Upper lobe of right lung (tissue), 1 donor: Measurements from ENCODE around the gene TMEM131. TPM values are rescaled to one million over a fixed set of nuclear protein-coding genes. Genes with fewer than 3 reads are reported as not detected.

Experiments
- ATAC-seq: fragments of 200-7000 bp; cut with Tn5 transposase; one replicate; pipeline ENCODE4 v1.9.1; 2020; ENCODE audit warnings: mild to moderate bottlenecking, moderate library complexity
- DNase-seq: peaks from one replicate; pipeline ENCODE4 v3.0.0-alpha.2; 2020
- H3K27ac ChIP-seq: fragments of 200-600 bp; one replicate; pipeline ENCODE4 v1.8.0; 2022
- H3K27me3 ChIP-seq: fragments of 200-600 bp; one replicate; pipeline ENCODE4 v1.8.0; 2022; ENCODE audit warnings: mild to moderate bottlenecking
- H3K36me3 ChIP-seq: fragments of 200-600 bp; one replicate; pipeline ENCODE4 v1.8.0; 2022
- H3K4me1 ChIP-seq: fragments of 200-600 bp; one replicate; pipeline ENCODE4 v1.8.0; 2022
- H3K4me3 ChIP-seq: fragments of 200-600 bp; one replicate; pipeline ENCODE4 v1.8.0; 2022; ENCODE audit warnings: mild to moderate bottlenecking
- H3K9me3 ChIP-seq: fragments of 200-600 bp; one replicate; pipeline ENCODE4 v1.8.0; 2022
- CTCF ChIP-seq: fragments of 200-600 bp; IDR thresholded peaks from one replicate; pipeline ENCODE4 v1.8.0; 2022; ENCODE audit warnings: antibody characterized with exemption
- intact Hi-C: fragments of 100-400 bp; cut with DNase I; formaldehyde crosslinking; loops from one replicate; pipeline ENCODE4 v1.11.0; 2022
- total RNA-seq: library from RNA; stranded (reverse); fragmentation: NEBNext Ultra II Directional; extraction: Animal tissue kit (Norgen Biotek cat#: 25700); gene quantifications from one replicate; pipeline ENCODE4 v1.2.1, GENCODE V29; 2021
- donor health status: DM: no; HTN: yes; CAD: no; lungs with severe emphysema.

Gene TMEM131
- total RNA-seq, 1 donor from 2014 or later, result 43.3 TPM

GRCh38 chr2:97717613-97717995 lies 278.1 kb downstream of the TMEM131 start:
- Histone ChIP-seq H3K27ac (no peak overlapping the region), H3K4me1 (no peaks in the 10 kb centered on the region), H3K4me3 (no peak overlapping the region), H3K27me3 (no peaks in the 10 kb centered on the region), H3K9me3 (no peaks in the 10 kb centered on the region), H3K36me3 (no peaks in the 10 kb centered on the region)
- no peak for ATAC-seq
- no peak for TF ChIP-seq CTCF
- DNase-seq, result no peak
- intact Hi-C loops, result no loop called here

- H3K4me1 ChIP-seq, result no peaks in the 10 kb centered on the region
- no peak for TF ChIP-seq CTCF
- intact Hi-C loops, result no loop called here
- DNase-seq (peak; percentile 52), ATAC-seq (no peak)
- H3K27ac ChIP-seq, result no peak overlapping the region
- no peaks in the 10 kb centered on the region for H3K36me3 ChIP-seq
- no peaks in the 10 kb centered on the region for H3K27me3 ChIP-seq
- H3K9me3 ChIP-seq, result no peaks in the 10 kb centered on the region
- H3K4me3 ChIP-seq, result no peak overlapping the region
Observed at GRCh38 chr2:97716695-97717612, 278.8 kb downstream of the TMEM131 start.

- no peaks in the 10 kb centered on the region for H3K9me3 ChIP-seq
- H3K27me3 ChIP-seq, result no peaks in the 10 kb centered on the region
- no peaks in the 10 kb centered on the region for H3K36me3 ChIP-seq
- intact Hi-C loops, result no loop called here
- H3K4me1 ChIP-seq, result no peaks in the 10 kb centered on the region
- H3K4me3 ChIP-seq, result no peak overlapping the region
- H3K27ac ChIP-seq, result no peak overlapping the region
- no peak for ATAC-seq
- DNase-seq, result peak; percentile 49
- no peak for TF ChIP-seq CTCF
Observed at GRCh38 chr2:97715951-97716694, 279.6 kb downstream of the TMEM131 start.

GRCh38 chr2:97714950-97715652 lies 280.6 kb downstream of the TMEM131 start:
- Histone ChIP-seq H3K27ac (peak overlapping the region; percentile 24), H3K9me3 (no peaks in the 10 kb centered on the region), H3K27me3 (no peaks in the 10 kb centered on the region), H3K4me3 (peak overlapping the region; percentile 31), H3K36me3 (no peaks in the 10 kb centered on the region), H3K4me1 (no peaks in the 10 kb centered on the region)
- TF ChIP-seq CTCF, result no peak
- intact Hi-C loops, result no loop called here
- ATAC-seq (no peak), DNase-seq (peak; percentile 52)

- H3K4me3 ChIP-seq, result peak overlapping the region; percentile 31
- ATAC-seq (no peak), DNase-seq (peak; percentile 58)
- TF ChIP-seq CTCF, result no peak
- no peaks in the 10 kb centered on the region for H3K9me3 ChIP-seq
- no peaks in the 10 kb centered on the region for H3K4me1 ChIP-seq
- H3K36me3 ChIP-seq, result no peaks in the 10 kb centered on the region
- intact Hi-C loops, result no loop called here
- H3K27ac ChIP-seq, result peak overlapping the region; percentile 63
- H3K27me3 ChIP-seq, result no peaks in the 10 kb centered on the region
Observed at GRCh38 chr2:97714084-97714949, 281.4 kb downstream of the TMEM131 start.
